ENCODE data around the gene CLDN22.

- no peak for TF ChIP-seq CTCF (conservative IDR thresholded peaks at IDR 0.05)
- TF ChIP-seq ZFX (IDR thresholded peaks at IDR 0.05): no peak
Measured at GRCh38 chr4:183337833-183338232, 17.8 kb upstream of the CLDN22 start.

Data from C4-2B (cell line).